H1 (cell line): Measurements from ENCODE around the gene MITF. TPM values are rescaled to one million over a fixed set of nuclear protein-coding genes. Genes with fewer than 3 reads are reported as not detected.

ENCODE experiments used
- CTCF ChIA-PET: fragments of 300-600 bp; sonication (Branson Sonifier 250); formaldehyde crosslinking; loops from one replicate; lab custom pipeline; 2021; ENCODE audit not compliant: partially characterized antibody; lab: Charles Lee
- POLR2A ChIA-PET: fragments of 300-600 bp; sonication (Branson Sonifier 250); formaldehyde crosslinking; loops from one replicate; lab custom pipeline; 2021; ENCODE audit warnings: inconsistent platforms; ENCODE audit not compliant: partially characterized antibody; lab: Charles Lee
- DNase-seq, 2 experiments: peaks; one replicate each; pipeline versions ENCODE4 v3.0.0 to v3.0.0-alpha.2; 2010 to 2022; ENCODE audit warnings: low spot score in 2 of 2, low read depth in 1 of 2, mixed read lengths in 1 of 2
- FAIRE-seq: peaks from 2 replicates; lab custom pipeline; 2011; peaks lifted over from hg19 to GRCh38; lab: Jason Lieb, UNC
- H2AFZ ChIP-seq: 2 replicates; pipeline ENCODE4 v1.8.1; 2012; ENCODE audit warnings: low read length, inconsistent platforms
- H2AK5ac ChIP-seq: 2 replicates; pipeline ENCODE4 v1.6.1; 2013; ENCODE audit warnings: low read depth, low read length
- H2BK120ac ChIP-seq: replicated peaks from 2 replicates; pipeline ENCODE3; 2013; ENCODE audit warnings: low read depth, low read length, inconsistent platforms
- H2BK12ac ChIP-seq: 2 replicates; pipeline ENCODE4 v1.6.1; 2013; ENCODE audit warnings: low read depth, low read length
- H2BK15ac ChIP-seq: 2 replicates; pipeline ENCODE4 v1.6.1; 2013; ENCODE audit warnings: low read length
- H2BK20ac ChIP-seq: 2 replicates; pipeline ENCODE4 v1.6.1; 2013; ENCODE audit warnings: low read length
- H2BK5ac ChIP-seq: 2 replicates; pipeline ENCODE4 v1.6.1; 2013; ENCODE audit warnings: low read depth, low read length
- H3K14ac ChIP-seq: 2 replicates; pipeline ENCODE4 v1.6.1; 2013; ENCODE audit warnings: inconsistent platforms; ENCODE audit not compliant: insufficient read length
- H3K18ac ChIP-seq: 2 replicates; pipeline ENCODE4 v1.6.1; 2013; ENCODE audit warnings: low read length; ENCODE audit errors: extremely low read depth
- H3K23ac ChIP-seq: 2 replicates; pipeline ENCODE4 v1.6.1; 2013; ENCODE audit warnings: inconsistent platforms; ENCODE audit not compliant: insufficient read length
- H3K23me2 ChIP-seq: 2 replicates; pipeline ENCODE4 v1.6.1; 2013; ENCODE audit warnings: low read depth, low read length
- H3K27ac ChIP-seq: 2 replicates; pipeline ENCODE4 v1.6.1; 2011; ENCODE audit warnings: low read depth, low read length, inconsistent platforms
- H3K27me3 ChIP-seq, 4 experiments: replicated peaks in 1 of 4; 1 replicate in 1 of 4; 2 replicates in 3 of 4; pipeline versions ENCODE4 v1.6.1 to v1.8.1; 2011 to 2013; ENCODE audit warnings: low read length in 3 of 4, mild to moderate bottlenecking in 3 of 4, inconsistent platforms in 2 of 4, mixed read lengths in 2 of 4, moderate library complexity in 1 of 4; ENCODE audit not compliant: control insufficient read depth in 3 of 4, insufficient read depth in 3 of 4; ENCODE audit errors: extremely low read depth in 1 of 4
- H3K36me3 ChIP-seq, 4 experiments: 2 replicates each; pipeline versions ENCODE4 v1.6.1 to v1.8.1; 2011 to 2013; ENCODE audit warnings: mild to moderate bottlenecking in 4 of 4, low read length in 3 of 4, moderate library complexity in 2 of 4, control low read depth in 1 of 4, inconsistent platforms in 1 of 4; ENCODE audit not compliant: insufficient read depth in 4 of 4, control insufficient read depth in 2 of 4
- H3K4ac ChIP-seq: replicated peaks from 2 replicates; pipeline ENCODE3; 2013; ENCODE audit warnings: low read length, low read depth, mixed read lengths, inconsistent platforms; ENCODE audit not compliant: insufficient read length
- H3K4me1 ChIP-seq, 4 experiments: replicated peaks in 1 of 4; 1 replicate in 1 of 4; 2 replicates in 3 of 4; pipeline versions ENCODE4 v1.6.1 to v1.8.1; 2011 to 2013; ENCODE audit warnings: low read length in 3 of 4, inconsistent platforms in 2 of 4, mixed read lengths in 1 of 4; ENCODE audit not compliant: insufficient read depth in 4 of 4, control insufficient read depth in 3 of 4
- H3K4me2 ChIP-seq, 2 experiments: 2 replicates each; pipeline versions ENCODE4 v1.6.1 to v1.8.1; 2011 to 2013; ENCODE audit warnings: low read depth in 2 of 2, low read length in 2 of 2, control low read depth in 1 of 2, inconsistent platforms in 1 of 2, mild to moderate bottlenecking in 1 of 2; ENCODE audit not compliant: insufficient read depth in 1 of 2
- H3K4me3 ChIP-seq, 4 experiments: fragments of 200-600, 300-600 bp in 1 of 4; sonication (generic), shearing (Covaris generic), sonication (Bioruptor Twin) in 1 of 4; 2 replicates each; pipeline versions ENCODE4 v1.5.1 to v1.8.1; 2011 to 2016; ENCODE audit warnings: low read length in 4 of 4, low read depth in 3 of 4, control low read depth in 2 of 4, inconsistent platforms in 2 of 4, mild to moderate bottlenecking in 2 of 4, mixed read lengths in 1 of 4, moderate library complexity in 1 of 4; ENCODE audit not compliant: insufficient read depth in 2 of 4; ENCODE audit errors: extremely low read depth in 1 of 4
- H3K56ac ChIP-seq: replicated peaks from 2 replicates; pipeline ENCODE3; 2013; ENCODE audit warnings: low read depth, mild to moderate bottlenecking, mixed read lengths, low read length, inconsistent platforms; ENCODE audit not compliant: insufficient read length
- H3K79me1 ChIP-seq: 2 replicates; pipeline ENCODE4 v1.6.1; 2013; ENCODE audit warnings: low read depth, low read length, control low read depth
- H3K79me2 ChIP-seq, 2 experiments: 2 replicates each; pipeline versions ENCODE4 v1.6.1 to v1.8.1; 2012 to 2013; ENCODE audit warnings: low read length in 2 of 2, mild to moderate bottlenecking in 2 of 2, inconsistent platforms in 1 of 2; ENCODE audit not compliant: insufficient read depth in 2 of 2, control insufficient read depth in 1 of 2
- H3K9ac ChIP-seq, 4 experiments: replicated peaks in 1 of 4; 1 replicate in 1 of 4; 2 replicates in 3 of 4; pipeline versions ENCODE4 v1.6.1 to v1.8.1; 2011 to 2013; ENCODE audit warnings: low read depth in 3 of 4, low read length in 3 of 4, control low read depth in 2 of 4, mild to moderate bottlenecking in 2 of 4, moderate library complexity in 2 of 4, inconsistent platforms in 1 of 4; ENCODE audit errors: extremely low read depth in 1 of 4
- H3K9me3 ChIP-seq, 2 experiments: 2 replicates each; pipeline versions ENCODE4 v1.6.1 to v1.8.1; 2012 to 2013; ENCODE audit warnings: mild to moderate bottlenecking in 2 of 2, moderate library complexity in 2 of 2, control low read depth in 1 of 2, inconsistent platforms in 1 of 2, low read depth in 1 of 2, low read length in 1 of 2, mixed read lengths in 1 of 2; ENCODE audit not compliant: insufficient read depth in 2 of 2
- H4K20me1 ChIP-seq, 2 experiments: replicated peaks in 1 of 2; 2 replicates each; pipeline versions ENCODE3 to v1.8.1; 2011 to 2013; ENCODE audit warnings: inconsistent platforms in 2 of 2, low read length in 2 of 2, mild to moderate bottlenecking in 1 of 2; ENCODE audit not compliant: insufficient read depth in 2 of 2, control insufficient read depth in 1 of 2
- H4K5ac ChIP-seq: 2 replicates; pipeline ENCODE4 v1.6.1; 2013; ENCODE audit warnings: low read length, low read depth, mixed read lengths, inconsistent platforms; ENCODE audit not compliant: insufficient read length
- H4K8ac ChIP-seq: 2 replicates; pipeline ENCODE4 v1.8.0; 2013; ENCODE audit warnings: mild to moderate bottlenecking, moderate library complexity, low read length, inconsistent platforms; ENCODE audit not compliant: insufficient read depth; ENCODE audit errors: extremely low read depth
- H4K91ac ChIP-seq: replicated peaks from 2 replicates; pipeline ENCODE3; 2013; ENCODE audit warnings: low read length, mixed read lengths, inconsistent platforms; ENCODE audit not compliant: insufficient read length
- CBX5 ChIP-seq: fragments of 300-800, 300-1000 bp; sonication (generic); IDR thresholded peaks from 2 replicates; pipeline ENCODE4 v1.7.1; 2016; ENCODE audit warnings: antibody characterized with exemption, low read length, low read depth
- RFX5 ChIP-seq: IDR thresholded peaks from 2 replicates; pipeline ENCODE4 v1.6.1; 2011; ENCODE audit warnings: low read depth, low read length, improper control_type of control experiment, borderline replicate concordance
- SIN3A ChIP-seq, 2 experiments: IDR thresholded peaks in 1 of 2; conservative IDR thresholded peaks in 1 of 2; 2 replicates each; pipeline ENCODE4 v1.6.1; 2011 to 2012; ENCODE audit warnings: low read length in 2 of 2, improper control_type of control experiment in 1 of 2, low read depth in 1 of 2, mild to moderate bottlenecking in 1 of 2
- WGBS, 2 experiments: shearing (Covaris generic) in 1 of 2; methylation state at CpG; one replicate each; pipeline versions ENCODE4 v1.1.6 to v1.1.7; 2013 to 2015; ENCODE audit warnings: low lambda C conversion rate in 2 of 2, mixed read lengths in 2 of 2, inconsistent platforms in 1 of 2, low coverage in 1 of 2, missing lambda C conversion rate in 1 of 2; ENCODE audit not compliant: insufficient replicate concordance in 2 of 2, insufficient coverage in 1 of 2, insufficient read length in 1 of 2; ENCODE audit errors: extremely low coverage in 1 of 2, missing lambda C conversion rate in 1 of 2; 5-methylcytosine and 5-hydroxymethylcytosine counted together
- polyA plus RNA-seq, 7 experiments: library from polyadenylated mRNA; depleted of rRNA in 3 of 7; stranded (reverse) in 5 of 7; unstranded in 2 of 7; fragments of >200 nt in 5 of 7; fragments of 200-250 nt in 2 of 7; gene quantifications; 1 replicate in 5 of 7; 2 replicates in 1 of 7; 4 replicates in 1 of 7; pipeline versions ENCODE4 v1.2.1 to v1.2.3, GENCODE V29; 2011 to 2013; ENCODE audit warnings: missing spikeins in 2 of 7, mixed read lengths in 2 of 7
- total RNA-seq: library from RNA; stranded (reverse); fragmentation: NEBNext Ultra II Directional; extraction: Animal tissue kit (Norgen Biotek cat#: 25700); gene quantifications from 2 replicates; pipeline ENCODE4 v1.2.1, GENCODE V29; 2021

Gene MITF
- total and polyA plus RNA-seq, 2 of the 8 experiments (the other 6 are each of a cell fraction or from before 2014, with no cell fraction given): 0.53 to 1.4 TPM

DNA sequence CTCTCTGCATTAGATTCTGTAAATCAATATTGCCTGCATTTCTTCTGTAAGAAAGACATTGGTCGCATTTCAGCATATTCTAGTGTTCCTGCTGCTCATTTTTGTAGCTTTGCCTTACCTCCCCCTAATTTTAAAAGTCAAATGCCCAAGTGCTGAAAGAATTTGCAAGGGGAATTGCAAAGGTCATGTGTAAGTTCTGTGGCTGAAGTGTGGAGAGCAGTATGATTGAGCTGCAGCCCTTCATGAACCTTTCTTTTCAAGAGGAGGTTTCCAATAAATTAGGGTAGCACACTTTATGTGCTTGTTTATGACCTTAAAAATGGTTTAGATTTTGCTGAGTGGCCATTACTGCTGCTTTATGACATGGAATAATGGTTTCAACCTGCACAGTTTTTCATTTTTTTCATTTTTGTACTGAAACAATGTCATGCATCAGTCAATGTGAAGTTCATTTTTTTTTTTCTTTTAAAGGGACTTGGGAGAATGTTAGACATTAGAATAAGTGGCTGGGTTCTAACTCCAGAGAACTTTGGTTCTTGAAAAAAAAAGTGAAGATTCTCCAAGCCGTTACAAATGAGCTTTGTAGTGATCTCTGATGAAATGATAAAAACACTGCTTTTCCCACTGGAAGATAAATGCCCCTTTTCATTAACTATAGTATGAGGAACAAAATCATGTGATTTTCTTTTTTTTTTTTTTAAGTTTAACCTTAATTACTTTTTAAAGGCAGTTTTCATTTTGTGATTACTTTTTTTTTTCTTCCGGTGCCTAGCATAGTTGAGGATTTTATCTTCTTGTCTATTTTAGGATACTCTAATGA, 99.6 kb downstream of the MITF start:
- WGBS, 2 experiments: 88% methylated on average over 3 of the region's 3 CpGs; no CpG with 5 or more reads in 1 of the 2 experiments
- Histone ChIP-seq H3K36me3 (no peaks in the 10 kb centered on the region), H3K79me1 (no peaks in the 10 kb centered on the region), H4K91ac (no peak overlapping the region), H4K8ac (no peak overlapping the region), H3K4ac (no peak overlapping the region), H4K20me1 (no peaks in the 10 kb centered on the region), H3K4me1 (no peaks in the 10 kb centered on the region), H4K5ac (no peak overlapping the region), H3K4me2 (no peak overlapping the region), H2BK5ac (no peak overlapping the region), H3K56ac (no peak overlapping the region), H2BK120ac (no peak overlapping the region), H2AK5ac (no peak overlapping the region), H3K23ac (no peak overlapping the region), H3K79me2 (no peaks in the 10 kb centered on the region), H3K18ac (no peak overlapping the region), H3K9ac (no peak overlapping the region), H2BK15ac (no peak overlapping the region), H3K9me3 (no peaks in the 10 kb centered on the region), H2BK12ac (no peak overlapping the region), H2AFZ (no peak overlapping the region), H3K27ac (no peak overlapping the region), H3K27me3 (no peaks in the 10 kb centered on the region), H3K4me3 (no peak overlapping the region), H3K14ac (no peak overlapping the region), H2BK20ac (no peak overlapping the region), H3K23me2 (no peaks in the 10 kb centered on the region)
- ChIA-PET CTCF (interaction anchor here (0.7 kb wide), 1 partner anchor 48 kb away, joined by 3 read pairs; no protein-coding TSS in a partner anchor), POLR2A (no interaction called here)
- DNase-seq: no peak
- no peak for FAIRE-seq
- TF ChIP-seq SIN3A (conservative IDR thresholded peaks at IDR 0.05 in 1 of 2, IDR thresholded peaks at IDR 0.05 in 1 of 2; ENCODE audit: low read depth in 1 of 2, low read length in 2 of 2): no peak
- TF ChIP-seq CBX5: no peak
- no peak for TF ChIP-seq RFX5
